Activated CD4-positive, alpha-beta T cell treated with anti-CD3 and anti-CD28 coated beads for 48 hours (primary cell): ENCODE data around the gene PLCH2.

Source experiments
- DNase-seq: peaks from one replicate; pipeline ENCODE4 v3.0.0-alpha.2; 2020

PLCH2 gene

GRCh38 chr1:2533365-2533764 is 57.3 kb downstream of the PLCH2 start:
- DNase-seq: no peak

GRCh38 chr1:2534315-2534686 is 58.2 kb downstream of the PLCH2 start:
- DNase-seq: no peak

GRCh38 chr1:2534687-2535441 is 58.8 kb downstream of the PLCH2 start:
- DNase-seq: no peak

- no peak for DNase-seq
These were observed 59.4 kb downstream of the PLCH2 start for GRCh38 chr1:2535455-2535854.

- no peak for DNase-seq
These were observed 59.9 kb downstream of the PLCH2 start for GRCh38 chr1:2535981-2536380.

GRCh38 chr1:2537784-2538115 is 61.7 kb downstream of the PLCH2 start:
- DNase-seq: no peak

- no peak for DNase-seq
These were observed 62.3 kb downstream of the PLCH2 start for GRCh38 chr1:2538376-2538775.

GRCh38 chr1:2538872-2539271 is 62.8 kb downstream of the PLCH2 start:
- no peak for DNase-seq

- peak; percentile 66 for DNase-seq
These were observed 63.3 kb downstream of the PLCH2 start for GRCh38 chr1:2539312-2539907.

GRCh38 chr1:2540816-2541492 is 64.9 kb downstream of the PLCH2 start:
- no peak for DNase-seq

GRCh38 chr1:2541619-2542245 is 65.6 kb downstream of the PLCH2 start:
- DNase-seq: no peak

- no peak for DNase-seq
These were observed 66.3 kb downstream of the PLCH2 start for GRCh38 chr1:2542246-2542915.

- DNase-seq: peak; percentile 50
These were observed 67.5 kb downstream of the PLCH2 start for GRCh38 chr1:2543543-2544092.

GRCh38 chr1:2544093-2544874 is 68.2 kb downstream of the PLCH2 start:
- DNase-seq: no peak

- no peak for DNase-seq
These were observed 69.0 kb downstream of the PLCH2 start for GRCh38 chr1:2544875-2545640.

GRCh38 chr1:2545754-2546514 is 69.8 kb downstream of the PLCH2 start:
- peak; percentile 88 for DNase-seq

GRCh38 chr1:2546515-2547209 is 70.6 kb downstream of the PLCH2 start:
- DNase-seq: peak; percentile 91

- DNase-seq: peak; percentile 77
These were observed 71.3 kb downstream of the PLCH2 start for GRCh38 chr1:2547210-2548067.

GRCh38 chr1:2548068-2548589 is 72.0 kb downstream of the PLCH2 start:
- DNase-seq: peak; percentile 90
